Transverse colon (tissue), 4 donors: ENCODE data around the gene KCNK18.

Experiments used
- CTCF ChIP-seq, 5 experiments: fragments of 200-600 bp in 3 of 5; fragments of 450-650 bp in 2 of 5; sonication (generic) in 3 of 5; IDR thresholded peaks; 1 replicate in 2 of 5; 2 replicates in 3 of 5; pipeline ENCODE4 v1.5.1; 2016 to 2017; ENCODE audit warnings: antibody characterized with exemption in 5 of 5, inconsistent platforms in 3 of 5, mild to moderate bottlenecking in 2 of 5, moderate library complexity in 1 of 5
- POLR2A ChIP-seq: fragments of 450-650 bp; IDR thresholded peaks from one replicate; pipeline ENCODE4 v1.6.1; 2016; ENCODE audit warnings: antibody characterized with exemption, mild to moderate bottlenecking, moderate library complexity
- POLR2AphosphoS5 ChIP-seq, 3 donors: sonication (generic); formaldehyde crosslinking; IDR thresholded peaks; one replicate each; pipeline ENCODE4 v1.6.1; 2016; ENCODE audit warnings: antibody characterized with exemption in 3 of 3

- TF ChIP-seq CTCF (IDR thresholded peaks at IDR 0.05), result no peak
- no peak for TF ChIP-seq POLR2AphosphoS5 (IDR thresholded peaks at IDR 0.05)
- no peak for TF ChIP-seq POLR2A
Measured at GRCh38 chr10:117162093-117163060, 34.9 kb upstream of the KCNK18 start.
